Inflammatory macrophage treated with lipopolysaccharide for 1 hour (primary cell): Measurements from ENCODE around the gene VIPR2.

Experiments used
- DNase-seq, 2 donors: peaks; one replicate each; pipeline ENCODE4 v3.0.0-alpha.2; 2020 to 2022

The VIPR2 gene

GRCh38 chr7:159156436-159157245, 12.0 kb upstream of the VIPR2 start:
- no peak for DNase-seq

DNA sequence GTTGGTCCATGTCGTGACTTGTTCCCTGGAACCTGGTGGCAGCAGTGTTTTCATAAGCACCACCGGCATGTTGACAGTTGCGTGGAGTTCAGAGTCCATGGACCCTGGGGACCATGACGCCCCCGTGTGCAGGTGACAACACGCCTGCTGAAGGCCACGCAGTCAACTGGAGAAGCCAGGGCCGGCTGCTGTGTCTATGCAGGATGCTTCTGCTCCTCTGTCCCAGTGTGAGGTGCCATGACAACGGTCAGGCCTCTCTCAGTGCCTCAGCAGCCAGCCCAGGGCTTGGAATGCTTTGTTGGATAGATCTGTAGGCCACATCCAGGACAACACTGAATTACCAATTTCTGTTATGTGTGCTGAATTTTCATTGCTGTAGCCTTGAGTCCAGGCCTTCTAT, 10.7 kb upstream of the VIPR2 start:
- no peak for DNase-seq

GRCh38 chr7:159154243-159154642, 9.6 kb upstream of the VIPR2 start:
- no peak for DNase-seq

DNA sequence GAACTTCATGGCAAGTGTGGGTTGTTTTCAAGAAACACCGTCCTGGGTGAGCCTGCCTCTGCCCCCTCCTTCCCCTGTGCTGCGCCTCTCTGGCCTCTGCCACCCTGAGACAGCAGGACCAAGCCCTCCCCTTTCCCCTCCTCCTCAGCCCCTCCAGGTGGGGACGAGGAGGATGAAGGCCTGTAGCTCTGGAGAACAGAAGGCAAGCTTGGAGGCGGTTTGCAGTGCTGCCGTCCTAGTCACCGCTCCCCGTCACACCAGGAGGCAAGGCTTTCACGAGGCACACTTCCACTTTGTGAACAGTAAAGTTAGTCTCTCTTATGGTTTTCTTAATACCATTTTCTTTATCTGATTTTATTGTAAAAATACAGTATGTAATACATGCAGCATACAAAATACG, 8.8 kb upstream of the VIPR2 start:
- no peak for DNase-seq

GRCh38 chr7:159152816-159153215, 8.1 kb upstream of the VIPR2 start:
- no peak for DNase-seq

DNA sequence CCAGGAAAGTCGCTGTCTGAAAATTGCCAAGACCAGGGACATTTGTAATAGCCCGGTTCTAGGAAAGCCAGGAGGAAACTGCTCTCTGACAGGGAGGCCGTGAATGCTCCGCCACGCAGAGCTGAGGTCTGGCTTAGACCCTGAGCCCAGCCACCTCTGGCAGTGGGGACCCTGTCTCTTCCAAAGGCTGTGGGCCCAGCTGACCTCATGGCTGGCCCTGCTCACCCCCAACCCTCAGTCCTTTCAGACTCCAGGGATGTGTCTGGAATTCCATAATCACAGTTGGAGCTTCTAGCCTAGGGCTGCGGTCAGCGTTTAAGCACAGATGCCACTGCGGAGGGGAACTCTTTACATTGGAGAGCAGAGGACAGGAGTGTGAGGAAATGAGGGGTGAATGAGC, 6.6 kb upstream of the VIPR2 start:
- no peak for DNase-seq

DNA sequence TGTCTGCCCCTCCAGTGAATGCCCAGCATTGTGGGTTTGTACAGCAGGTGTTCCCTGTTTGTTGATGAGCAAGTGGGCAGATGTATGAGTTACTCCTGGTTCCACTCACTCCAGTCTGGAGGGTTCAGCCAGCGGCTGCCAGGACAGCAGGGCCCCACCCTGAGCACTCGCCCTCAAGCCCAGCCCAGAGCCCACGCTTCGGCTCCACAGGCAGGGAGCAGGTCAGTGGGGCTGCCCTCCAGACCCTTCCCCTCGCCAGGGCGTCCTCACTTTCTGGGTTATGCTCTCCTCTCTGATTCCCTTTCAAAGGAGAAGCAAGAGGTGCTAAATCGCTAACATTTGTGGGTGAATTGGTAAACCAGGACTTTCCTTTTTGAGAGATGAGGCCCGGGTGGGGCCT, 4.8 kb upstream of the VIPR2 start:
- no peak for DNase-seq

GRCh38 chr7:159148430-159149395, 4.0 kb upstream of the VIPR2 start:
- DNase-seq: no peak

- no peak for DNase-seq
Observed at GRCh38 chr7:159147687-159148086, 3.0 kb upstream of the VIPR2 start.

DNA sequence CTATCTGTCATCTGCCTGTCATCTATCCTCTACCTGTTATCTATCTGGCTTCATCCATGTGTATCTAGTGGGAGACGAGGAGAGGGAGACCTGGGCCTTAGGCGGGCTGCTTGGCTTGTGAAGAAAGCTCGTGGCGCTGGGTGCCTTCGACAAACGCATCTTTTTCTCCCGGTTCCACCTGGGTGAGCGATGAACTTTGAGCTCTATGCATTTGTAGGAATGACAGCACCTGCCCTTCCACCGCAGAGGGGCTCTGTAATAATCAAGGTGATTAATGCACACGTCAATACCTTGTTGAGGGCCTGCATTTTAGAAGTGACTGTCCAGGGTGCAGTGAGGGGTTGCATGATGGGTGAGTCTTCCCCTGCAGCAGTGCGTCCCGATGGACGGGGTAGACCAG, 2.6 kb upstream of the VIPR2 start:
- DNase-seq: no peak

- no peak for DNase-seq
Observed at GRCh38 chr7:159146084-159146858, 1.6 kb upstream of the VIPR2 start.

- DNase-seq: no peak
Observed at GRCh38 chr7:159145490-159145855, 806 bp upstream of the VIPR2 start.

DNA sequence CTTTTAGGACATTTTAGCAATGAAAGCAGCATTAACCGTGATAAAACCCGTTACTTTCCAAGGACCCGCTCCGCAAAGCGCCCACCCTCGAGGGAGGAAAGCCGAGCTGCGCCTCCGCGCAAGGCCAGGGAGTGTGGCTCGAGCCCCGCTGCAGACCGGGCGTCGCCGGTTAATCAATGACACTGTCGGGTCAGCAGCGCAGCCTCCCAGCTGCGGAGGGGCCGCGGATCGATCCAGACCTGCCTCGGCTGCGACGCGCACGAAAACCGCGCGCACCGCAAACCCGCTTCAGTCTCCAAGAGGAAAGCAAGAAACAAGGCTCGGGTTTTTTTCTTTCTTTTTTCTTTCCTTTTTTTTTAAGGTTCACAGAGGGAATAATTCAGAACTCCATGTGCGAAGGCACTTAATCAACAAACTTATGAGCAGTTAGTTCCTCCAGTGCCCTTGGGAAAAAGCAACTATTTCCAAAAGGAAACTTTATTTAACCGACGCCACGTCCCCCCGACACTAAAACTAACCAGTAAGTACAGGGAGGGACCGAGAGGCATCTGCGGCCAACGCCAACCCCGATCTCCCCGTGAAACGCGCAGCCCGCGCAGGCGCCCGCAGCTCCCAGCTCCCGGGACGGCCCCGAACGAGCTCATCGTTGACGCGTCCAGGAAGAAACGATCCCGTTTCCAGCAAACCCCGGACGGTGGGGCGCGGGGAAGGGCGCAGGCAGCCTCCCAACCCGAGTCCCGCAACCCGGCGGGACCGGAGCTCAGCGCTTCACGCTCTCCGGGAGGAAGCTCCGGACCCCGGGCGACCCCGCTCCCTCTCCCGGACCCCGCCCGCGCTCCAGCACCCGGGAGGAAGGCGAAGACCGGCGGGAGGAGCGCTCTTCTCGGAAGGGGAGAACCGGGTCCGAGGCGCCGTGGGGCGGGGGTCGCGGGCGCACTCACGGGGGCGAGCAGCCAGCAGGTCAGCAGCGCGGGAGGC, 598 bp downstream of the VIPR2 start:
- no peak for DNase-seq

- no peak for DNase-seq
Observed at GRCh38 chr7:159142730-159143129, 1.9 kb downstream of the VIPR2 start.

DNA sequence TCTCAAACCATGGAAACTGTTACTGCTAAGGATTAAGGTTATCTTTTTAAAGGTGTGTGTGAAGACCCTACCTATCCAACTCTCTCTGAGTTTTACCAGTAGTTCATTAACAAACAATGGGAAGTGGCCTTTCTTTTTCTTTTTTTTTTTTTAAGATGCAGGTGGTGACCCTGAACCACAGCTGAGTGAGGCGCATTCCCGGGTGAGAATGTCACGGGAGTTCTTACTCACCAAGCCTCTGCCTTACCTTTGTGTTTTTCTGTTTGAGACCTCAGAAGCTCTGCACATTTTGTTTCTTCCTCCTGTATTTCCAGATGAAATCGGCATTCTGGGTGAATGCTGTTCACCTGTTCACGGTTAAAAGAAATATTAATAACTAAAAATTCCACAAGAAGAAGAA, 2.5 kb downstream of the VIPR2 start:
- no peak for DNase-seq

DNA sequence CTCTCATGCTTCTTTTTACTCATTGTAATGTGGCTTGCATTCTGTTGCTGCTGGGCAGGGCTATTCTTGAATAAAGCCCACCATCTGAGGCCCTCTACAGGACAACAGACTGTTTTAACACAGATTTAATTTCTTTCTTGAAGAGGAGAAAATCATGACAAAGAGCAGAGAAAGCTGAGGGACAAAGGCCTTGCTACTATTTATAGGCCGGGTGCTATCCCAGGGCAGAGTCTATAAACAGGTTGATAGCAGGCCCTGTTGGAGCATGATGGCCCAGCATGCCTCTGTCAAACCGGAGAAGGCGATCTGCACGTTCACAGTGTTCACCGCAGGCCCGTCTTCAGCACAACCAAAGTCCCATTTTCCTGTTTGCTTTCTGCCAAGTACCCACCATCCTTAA, 3.0 kb downstream of the VIPR2 start:
- no peak for DNase-seq

GRCh38 chr7:159141167-159141566, 3.5 kb downstream of the VIPR2 start:
- no peak for DNase-seq

DNA sequence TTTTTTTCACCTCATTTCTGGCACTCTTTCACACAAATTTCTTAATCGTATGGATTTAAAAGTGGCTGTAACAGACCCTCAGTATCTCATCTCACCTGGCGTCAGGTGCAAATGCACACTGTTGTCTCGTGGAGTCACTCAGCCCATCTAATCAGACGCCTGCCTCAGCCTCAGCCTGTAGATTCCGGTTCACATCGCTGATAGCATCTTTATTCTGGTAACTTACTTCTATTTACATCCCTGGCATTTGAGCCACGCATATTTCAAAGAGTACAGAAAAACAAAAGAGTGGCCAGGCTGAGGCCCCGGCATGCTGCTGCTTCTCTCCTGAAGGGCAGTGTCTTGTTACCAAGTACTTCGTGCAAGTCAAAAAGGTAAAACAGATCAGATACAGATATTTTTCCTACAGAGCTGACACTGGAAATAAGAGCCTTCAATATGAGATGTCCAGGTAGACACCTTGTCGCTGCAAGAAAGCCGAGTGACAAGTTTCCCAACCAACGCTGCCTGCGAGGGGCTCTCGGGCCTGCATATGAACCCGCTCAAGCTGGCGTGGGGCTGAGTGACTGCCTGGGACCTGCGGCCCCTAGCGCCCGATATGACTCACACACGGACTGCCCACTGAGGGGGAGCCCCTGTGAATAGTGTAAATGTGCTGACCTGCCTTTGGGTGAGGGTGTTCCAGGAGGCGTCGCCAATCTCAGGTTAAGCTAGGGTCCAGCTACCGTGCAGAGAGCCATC, 4.3 kb downstream of the VIPR2 start:
- DNase-seq: no peak

DNA sequence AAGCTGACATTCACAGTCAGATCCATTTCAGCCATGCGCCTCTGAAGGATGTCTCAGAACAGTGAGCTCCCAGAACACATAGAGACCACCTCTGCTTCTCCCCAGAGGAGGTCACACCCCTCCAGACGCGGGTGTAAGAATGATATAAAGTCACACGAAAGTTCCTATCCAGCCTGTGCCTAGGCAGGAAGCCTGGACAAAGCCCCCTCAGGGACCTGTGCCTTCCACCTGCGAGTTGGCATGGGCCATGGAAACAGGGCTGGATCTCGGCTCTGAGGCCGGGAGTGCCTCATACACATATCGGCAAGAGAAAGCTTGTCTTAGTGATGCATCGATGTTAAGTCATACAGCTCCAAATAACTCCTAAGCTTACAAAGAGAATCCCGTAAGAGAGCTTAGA, 5.0 kb downstream of the VIPR2 start:
- no peak for DNase-seq

DNA sequence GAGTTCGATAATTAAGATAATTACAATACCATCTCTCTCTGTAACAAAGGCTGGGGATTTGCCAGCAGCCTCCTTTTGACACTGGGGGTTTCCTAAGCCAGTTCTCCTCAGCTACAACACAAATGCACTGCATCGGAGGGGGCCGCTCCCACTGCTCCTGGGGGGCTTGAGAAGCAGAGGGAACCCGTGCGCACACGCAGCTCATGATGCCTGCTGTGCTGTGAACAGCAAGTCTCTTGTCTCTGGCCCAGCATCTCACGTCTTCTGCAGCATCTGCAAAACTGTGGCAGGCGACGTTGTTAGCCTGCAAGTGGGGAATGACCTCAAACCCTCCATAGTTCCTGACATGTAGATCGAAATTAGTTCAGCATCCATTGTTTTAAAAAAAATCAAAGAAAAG, 5.5 kb downstream of the VIPR2 start:
- DNase-seq: no peak

GRCh38 chr7:159138508-159138907, 6.2 kb downstream of the VIPR2 start:
- no peak for DNase-seq
